ENCODE results near the gene P2RX6. TPM values are rescaled to one million over a fixed set of nuclear protein-coding genes. Genes with fewer than 3 reads are reported as not detected.
"Not testable (repeated sequence)": the region's sequence is repeated elsewhere in the genome, so short reads cannot be mapped to it uniquely, and the experiment has no call there.

Gene P2RX6
- total and polyA plus RNA-seq, 2 donors, result 0.66 to 0.87 TPM

DNA sequence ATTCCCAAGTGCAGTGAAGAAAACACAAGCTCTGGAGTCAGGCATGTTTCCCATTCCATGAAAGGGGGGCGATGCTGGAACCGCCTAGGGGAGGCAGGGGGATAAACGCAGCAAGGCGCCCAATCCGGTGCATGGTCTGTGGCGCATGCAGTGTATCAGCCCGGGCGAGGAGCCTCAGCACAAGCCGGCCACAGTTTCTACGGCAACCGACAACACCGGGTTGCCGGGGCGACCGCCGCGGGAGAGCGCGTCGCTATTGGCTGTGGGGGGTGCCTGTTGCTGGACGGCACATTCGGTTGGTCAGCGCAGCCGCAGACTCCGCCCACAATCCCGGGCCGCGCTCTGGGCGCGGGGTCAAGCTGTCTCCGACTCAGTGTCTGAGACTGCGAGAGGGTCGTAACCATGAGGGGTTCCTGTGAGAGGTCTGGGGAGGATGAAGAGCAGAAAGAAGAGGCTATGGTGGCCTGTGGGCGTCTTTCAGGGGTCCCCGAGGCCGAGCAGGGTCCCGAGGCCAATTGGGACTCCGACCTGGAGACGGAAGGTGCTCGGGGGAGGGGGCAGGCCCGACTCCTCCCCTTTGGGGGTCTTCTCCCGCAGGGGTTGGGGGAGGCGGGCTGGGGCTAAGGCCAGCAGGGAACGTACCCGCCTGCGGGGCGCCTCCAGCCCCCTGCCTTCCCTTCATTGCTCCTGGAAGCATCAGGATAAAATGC is 30.8 kb downstream of the P2RX6 start, which contains the start of gene LRRC74B:
Gene LRRC74B (plus strand): TSS at position 362 of the 710 bp plus-strand sequence. CDS start 41 bp downstream, at position 403.
- H3K27ac ChIP-seq (ENCODE audit: low read depth in 1 of 2, low read length in 1 of 2), result no peak within 1 kb of the TSS
- no peaks in the 10 kb centered on the region for H3K36me3 ChIP-seq (ENCODE audit: control insufficient read depth in 2 of 2, insufficient read depth in 2 of 2, low read length in 1 of 2)
- peak in 5 of 9 donors; percentile 32 to 70 (median 61) for DNase-seq (ENCODE audit: low read depth in 6 of 9, low spot score in 9 of 9)
- H3K4me3 ChIP-seq (ENCODE audit: low read length in 2 of 2), result no peak within 1 kb of the TSS
- no peaks in the 10 kb centered on the region for H3K9me3 ChIP-seq (ENCODE audit: control insufficient read depth in 2 of 2, insufficient read depth in 1 of 2, low read length in 1 of 2)
- peaks cover 7 to 53% of the 10 kb centered on the region in 2 donors for H3K27me3 ChIP-seq (ENCODE audit: control insufficient read depth in 2 of 2, insufficient read depth in 1 of 2, low read length in 1 of 2)
- H3K4me1 ChIP-seq (ENCODE audit: control insufficient read depth in 2 of 2, insufficient read depth in 2 of 2, low read length in 2 of 2), result peaks cover 0 to 11% of the 10 kb centered on the region in 2 donors
- WGBS, result 12% methylated on average over 47 of the region's 47 CpGs

- H3K27ac ChIP-seq (ENCODE audit: low read depth in 1 of 2, low read length in 1 of 2), result no peak overlapping the region
- peaks cover 0 to 21% of the 10 kb centered on the region in 2 donors for H3K4me1 ChIP-seq (ENCODE audit: control insufficient read depth in 2 of 2, insufficient read depth in 2 of 2, low read length in 2 of 2)
- DNase-seq (ENCODE audit: low read depth in 6 of 9, low spot score in 9 of 9), result no peak
These were observed 32.2 kb downstream of the P2RX6 start for GRCh38 chr22:21047035-21047661.

DNA sequence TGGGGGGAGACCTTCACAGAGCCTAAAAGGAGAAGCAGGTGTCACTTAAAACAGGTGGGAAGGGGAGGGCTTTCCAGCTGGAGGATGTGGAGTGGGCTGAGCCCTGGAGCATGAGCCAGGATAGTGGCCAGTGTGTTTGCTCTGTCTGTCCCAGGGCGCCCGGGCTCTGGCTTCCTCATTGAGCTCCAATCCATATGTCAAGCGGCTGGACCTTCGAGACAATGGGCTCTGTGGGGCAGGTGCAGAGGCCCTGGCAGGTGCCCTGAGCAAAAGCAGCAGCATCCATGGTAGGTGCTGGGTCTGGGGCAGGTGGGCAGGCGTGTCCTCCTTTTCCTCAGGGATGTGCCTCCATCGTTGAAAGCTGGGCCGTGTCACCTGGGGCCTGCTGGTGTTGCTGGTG is 32.8 kb downstream of the P2RX6 start:
- WGBS, result 93% methylated on average over 7 of the region's 7 CpGs
- no peak overlapping the region for H3K27ac ChIP-seq (ENCODE audit: low read depth in 1 of 2, low read length in 1 of 2)
- DNase-seq (ENCODE audit: low read depth in 6 of 9, low spot score in 9 of 9), result no peak
- H3K4me1 ChIP-seq (ENCODE audit: control insufficient read depth in 2 of 2, insufficient read depth in 2 of 2, low read length in 2 of 2), result peaks cover 0 to 21% of the 10 kb centered on the region in 2 donors
- H3K4me3 ChIP-seq (ENCODE audit: low read length in 2 of 2), result no peak overlapping the region
- peaks cover 7 to 50% of the 10 kb centered on the region in 2 donors for H3K27me3 ChIP-seq (ENCODE audit: control insufficient read depth in 2 of 2, insufficient read depth in 1 of 2, low read length in 1 of 2)
- H3K36me3 ChIP-seq (ENCODE audit: control insufficient read depth in 2 of 2, insufficient read depth in 2 of 2, low read length in 1 of 2), result no peaks in the 10 kb centered on the region
- H3K9me3 ChIP-seq (ENCODE audit: control insufficient read depth in 2 of 2, insufficient read depth in 1 of 2, low read length in 1 of 2), result no peaks in the 10 kb centered on the region

More at GRCh38 chr22:21047035-21047661, 32.2 kb downstream of the P2RX6 start:
- H3K36me3 ChIP-seq (ENCODE audit: control insufficient read depth in 2 of 2, insufficient read depth in 2 of 2, low read length in 1 of 2), result no peaks in the 10 kb centered on the region
- H3K27me3 ChIP-seq (ENCODE audit: control insufficient read depth in 2 of 2, insufficient read depth in 1 of 2, low read length in 1 of 2), result peaks cover 7 to 50% of the 10 kb centered on the region in 2 donors
- no peaks in the 10 kb centered on the region for H3K9me3 ChIP-seq (ENCODE audit: control insufficient read depth in 2 of 2, insufficient read depth in 1 of 2, low read length in 1 of 2)
- 94% methylated on average over 14 of the region's 14 CpGs for WGBS
- H3K4me3 ChIP-seq (ENCODE audit: low read length in 2 of 2), result no peak overlapping the region

GRCh38 chr22:21048448-21048847 is 33.5 kb downstream of the P2RX6 start:
- H3K36me3 ChIP-seq (ENCODE audit: control insufficient read depth in 2 of 2, insufficient read depth in 2 of 2, low read length in 1 of 2); DNase-seq (ENCODE audit: low read depth in 6 of 9, low spot score in 9 of 9); H3K9me3 ChIP-seq (ENCODE audit: control insufficient read depth in 2 of 2, insufficient read depth in 1 of 2, low read length in 1 of 2); H3K27ac ChIP-seq (ENCODE audit: low read depth in 1 of 2, low read length in 1 of 2); H3K4me3 ChIP-seq (ENCODE audit: low read length in 2 of 2): not testable (repeated sequence)
- Histone ChIP-seq H3K4me1 (ENCODE audit: control insufficient read depth in 2 of 2, insufficient read depth in 2 of 2, low read length in 2 of 2) (peaks cover 0 to 21% of the 10 kb centered on the region in 2 donors), H3K27me3 (ENCODE audit: control insufficient read depth in 2 of 2, insufficient read depth in 1 of 2, low read length in 1 of 2) (peaks cover 7 to 44% of the 10 kb centered on the region in 2 donors)
- WGBS, result 89% methylated on average over 5 of the region's 5 CpGs

- H3K36me3 ChIP-seq (ENCODE audit: control insufficient read depth in 2 of 2, insufficient read depth in 2 of 2, low read length in 1 of 2); DNase-seq (ENCODE audit: low read depth in 6 of 9, low spot score in 9 of 9); H3K9me3 ChIP-seq (ENCODE audit: control insufficient read depth in 2 of 2, insufficient read depth in 1 of 2, low read length in 1 of 2); H3K27ac ChIP-seq (ENCODE audit: low read depth in 1 of 2, low read length in 1 of 2); H3K4me3 ChIP-seq (ENCODE audit: low read length in 2 of 2): not testable (repeated sequence)
- H3K27me3 ChIP-seq (ENCODE audit: control insufficient read depth in 2 of 2, insufficient read depth in 1 of 2, low read length in 1 of 2), result peaks cover 7 to 39% of the 10 kb centered on the region in 2 donors
- peaks cover 0 to 21% of the 10 kb centered on the region in 2 donors for H3K4me1 ChIP-seq (ENCODE audit: control insufficient read depth in 2 of 2, insufficient read depth in 2 of 2, low read length in 2 of 2)
- over 99% methylated on average over 7 of the region's 12 CpGs for WGBS
These were observed 34.0 kb downstream of the P2RX6 start for GRCh38 chr22:21048965-21049364.

GRCh38 chr22:21051145-21051830 is 36.3 kb downstream of the P2RX6 start:
- peaks cover 3 to 24% of the 10 kb centered on the region in 2 donors for H3K4me1 ChIP-seq (ENCODE audit: control insufficient read depth in 2 of 2, insufficient read depth in 2 of 2, low read length in 2 of 2)
- no peak overlapping the region for H3K4me3 ChIP-seq (ENCODE audit: low read length in 2 of 2)
- WGBS, result 83% methylated on average over 9 of the region's 9 CpGs
- peaks cover under 1 to 16% of the 10 kb centered on the region in 2 donors for H3K27me3 ChIP-seq (ENCODE audit: control insufficient read depth in 2 of 2, insufficient read depth in 1 of 2, low read length in 1 of 2)
- H3K27ac ChIP-seq (ENCODE audit: low read depth in 1 of 2, low read length in 1 of 2), result peak overlapping the region in 1 of 2 donors; percentile 26
- DNase-seq (ENCODE audit: low read depth in 6 of 9, low spot score in 9 of 9), result no peak
- no peaks in the 10 kb centered on the region for H3K9me3 ChIP-seq (ENCODE audit: control insufficient read depth in 2 of 2, insufficient read depth in 1 of 2, low read length in 1 of 2)
- no peaks in the 10 kb centered on the region for H3K36me3 ChIP-seq (ENCODE audit: control insufficient read depth in 2 of 2, insufficient read depth in 2 of 2, low read length in 1 of 2)

GRCh38 chr22:21051831-21052400 is 37.0 kb downstream of the P2RX6 start:
- WGBS, result 91% methylated on average over 8 of the region's 8 CpGs
- H3K27me3 ChIP-seq (ENCODE audit: control insufficient read depth in 2 of 2, insufficient read depth in 1 of 2, low read length in 1 of 2), result peaks cover 0 to 15% of the 10 kb centered on the region in 2 donors
- no peak overlapping the region for H3K4me3 ChIP-seq (ENCODE audit: low read length in 2 of 2)
- no peaks in the 10 kb centered on the region for H3K9me3 ChIP-seq (ENCODE audit: control insufficient read depth in 2 of 2, insufficient read depth in 1 of 2, low read length in 1 of 2)
- H3K27ac ChIP-seq (ENCODE audit: low read depth in 1 of 2, low read length in 1 of 2), result no peak overlapping the region
- DNase-seq (ENCODE audit: low read depth in 6 of 9, low spot score in 9 of 9), result peak in 1 of 9 donors; percentile 45
- H3K36me3 ChIP-seq (ENCODE audit: control insufficient read depth in 2 of 2, insufficient read depth in 2 of 2, low read length in 1 of 2), result no peaks in the 10 kb centered on the region
- H3K4me1 ChIP-seq (ENCODE audit: control insufficient read depth in 2 of 2, insufficient read depth in 2 of 2, low read length in 2 of 2), result peaks cover 3 to 24% of the 10 kb centered on the region in 2 donors

DNA sequence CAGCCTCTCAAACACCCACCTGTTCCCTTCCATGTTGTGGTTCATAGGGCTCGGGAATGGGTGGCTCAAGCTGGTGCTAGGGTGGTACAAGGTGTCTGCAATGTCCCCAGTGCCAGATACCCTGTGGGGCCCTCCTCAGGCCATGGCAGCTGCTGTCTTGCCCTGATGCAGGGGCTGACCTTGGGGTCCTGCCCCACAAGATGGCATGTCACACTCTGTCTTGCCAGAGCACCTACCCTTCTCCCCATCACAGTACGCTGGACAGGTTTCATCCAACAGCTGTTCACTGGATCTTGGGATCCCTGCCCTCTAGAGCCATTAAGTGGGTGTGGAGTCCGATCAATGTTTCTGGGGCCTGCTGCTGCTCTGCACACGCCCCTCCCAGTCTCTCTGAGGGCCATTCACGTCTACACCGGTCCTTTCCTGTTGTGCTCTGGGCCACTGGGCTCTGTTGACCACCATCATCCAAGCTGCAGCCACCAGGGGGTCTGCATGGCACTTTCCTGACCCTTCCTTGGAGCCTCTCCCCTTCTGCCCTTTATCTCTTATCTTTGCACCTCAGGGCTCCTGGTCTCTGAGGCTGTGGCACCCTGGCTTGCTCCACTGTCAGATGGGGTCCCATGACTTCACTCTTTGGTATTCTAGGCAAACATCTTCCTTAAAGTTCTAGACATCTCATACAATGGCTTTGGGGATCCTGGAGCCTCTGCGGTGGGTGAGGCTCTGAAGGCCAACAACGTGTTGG is 37.9 kb downstream of the P2RX6 start:
- Histone ChIP-seq H3K36me3 (ENCODE audit: control insufficient read depth in 2 of 2, insufficient read depth in 2 of 2, low read length in 1 of 2) (no peaks in the 10 kb centered on the region), H3K4me3 (ENCODE audit: low read length in 2 of 2) (no peak overlapping the region), H3K27me3 (ENCODE audit: control insufficient read depth in 2 of 2, insufficient read depth in 1 of 2, low read length in 1 of 2) (peaks cover 0 to 6% of the 10 kb centered on the region in 2 donors), H3K27ac (ENCODE audit: low read depth in 1 of 2, low read length in 1 of 2) (no peak overlapping the region), H3K9me3 (ENCODE audit: control insufficient read depth in 2 of 2, insufficient read depth in 1 of 2, low read length in 1 of 2) (no peaks in the 10 kb centered on the region), H3K4me1 (ENCODE audit: control insufficient read depth in 2 of 2, insufficient read depth in 2 of 2, low read length in 2 of 2) (peaks cover 3 to 24% of the 10 kb centered on the region in 2 donors)
- WGBS, result 96% methylated on average over 8 of the region's 8 CpGs
- DNase-seq (ENCODE audit: low read depth in 6 of 9, low spot score in 9 of 9), result no peak
